A549 (cell line): ENCODE results near the gene AFF2. TPM values are rescaled to one million over a fixed set of nuclear protein-coding genes. Genes with fewer than 3 reads are reported as not detected.

ENCODE experiments used
- ATAC-seq, 2 experiments: fragments of 200-7000 bp in 1 of 2; fragments of >200 bp in 1 of 2; cut with Nextera tagmentation in 1 of 2; cut with Tn5 transposase in 1 of 2; 3 replicates each; pipeline versions ENCODE4 v1.8.0 to v1.9.1; 2018 to 2020; ENCODE audit warnings: mild to moderate bottlenecking in 1 of 2, moderate library complexity in 1 of 2
- CTCF ChIA-PET: fragments of 300-600 bp; sonication (Branson Sonifier 250); formaldehyde crosslinking; extraction: SDS; loops from one replicate; lab custom pipeline; 2021; ENCODE audit warnings: antibody characterized with exemption, inconsistent platforms; lab: Yijun Ruan, JAX
- POLR2A ChIA-PET: fragments of 350-600 bp; formaldehyde crosslinking; extraction: SDS; loops from one replicate; lab custom pipeline; 2021; ENCODE audit warnings: antibody characterized with exemption, inconsistent platforms; lab: Yijun Ruan, JAX
- DNase-seq, 2 experiments: peaks; one replicate each; pipeline versions ENCODE4 v3.0.0 to v3.0.0-alpha.2; 2011 to 2016; ENCODE audit warnings: low read depth in 1 of 2, low spot score in 1 of 2
- FAIRE-seq: peaks from 2 replicates; lab custom pipeline; 2011; peaks lifted over from hg19 to GRCh38; lab: Jason Lieb, UNC
- H3K27ac ChIP-seq, 2 experiments: fragments of >200 bp; sonication (Bioruptor Twin); formaldehyde crosslinking; 3 replicates each; pipeline ENCODE4 v1.5.1; 2016 to 2017
- H3K4me1 ChIP-seq: fragments of >200 bp; sonication (Bioruptor Twin); formaldehyde crosslinking; 3 replicates; pipeline ENCODE4 v1.6.1; 2016
- H3K4me2 ChIP-seq: fragments of >200 bp; sonication (Bioruptor Twin); formaldehyde crosslinking; 3 replicates; pipeline ENCODE4 v1.6.1; 2016
- H3K4me3 ChIP-seq: fragments of >200 bp; sonication (Bioruptor Twin); formaldehyde crosslinking; 3 replicates; pipeline ENCODE4 v1.5.1; 2016
- H3K9me3 ChIP-seq: fragments of >200 bp; sonication (Bioruptor Twin); formaldehyde crosslinking; 3 replicates; pipeline ENCODE4 v1.6.1; 2016
- BHLHE40 ChIP-seq: IDR thresholded peaks from 2 replicates; pipeline ENCODE4 v1.6.1; 2012; ENCODE audit warnings: low read depth, low read length, inconsistent platforms
- CHD2 ChIP-seq: fragments of 150-350 bp; IDR thresholded peaks from 2 replicates; pipeline ENCODE4 v1.6.1; 2014; ENCODE audit warnings: low read length; ENCODE audit not compliant: partially characterized antibody
- CHD4 ChIP-seq: fragments of 200-600 bp; sonication (generic); IDR thresholded peaks from 2 replicates; pipeline ENCODE4 v1.6.1; 2016; ENCODE audit warnings: antibody characterized with exemption, mild to moderate bottlenecking, borderline replicate concordance
- EHMT2 ChIP-seq: fragments of 200-600 bp; sonication (generic); IDR thresholded peaks from 2 replicates; pipeline ENCODE4 v1.6.1; 2016; ENCODE audit warnings: antibody characterized with exemption, low read depth, mild to moderate bottlenecking, moderate library complexity
- FOXS1 ChIP-seq: fragments of 250-450 bp; sonication (Bioruptor Pico); IDR thresholded peaks from 2 replicates; pipeline ENCODE4 v1.5.0; 2020; ENCODE audit warnings: mild to moderate bottlenecking, moderate library complexity
- GATA3 ChIP-seq: IDR thresholded peaks from 2 replicates; pipeline ENCODE4 v1.6.1; 2012; ENCODE audit warnings: borderline replicate concordance
- HEYL ChIP-seq: fragments of 250-450 bp; sonication (Bioruptor Pico); IDR thresholded peaks from 2 replicates; pipeline ENCODE4 v1.8.0; 2021; ENCODE audit warnings: mild to moderate bottlenecking, moderate library complexity
- HOXB5 ChIP-seq: fragments of 250-450 bp; sonication (Bioruptor Pico); IDR thresholded peaks from 2 replicates; pipeline ENCODE4 v1.5.0; 2020; ENCODE audit warnings: mild to moderate bottlenecking, moderate library complexity
- KDM5A ChIP-seq: fragments of 200-600 bp; sonication (generic); IDR thresholded peaks from 2 replicates; pipeline ENCODE4 v1.6.1; 2016; ENCODE audit warnings: antibody characterized with exemption, mild to moderate bottlenecking
- POLR2AphosphoS2 ChIP-seq: conservative IDR thresholded peaks from 2 replicates; pipeline ENCODE4 v1.6.1; 2012; ENCODE audit warnings: low read length, improper control_type of control experiment, inconsistent platforms
- SMC3 ChIP-seq: fragments of >200 bp; sonication (Bioruptor Twin); formaldehyde crosslinking; IDR thresholded peaks from 3 replicates; pipeline ENCODE4 v1.6.1; 2018; ENCODE audit warnings: inconsistent platforms
- ZFP36 ChIP-seq: fragments of 450-650 bp; IDR thresholded peaks from 2 replicates; pipeline ENCODE4 v1.6.1; 2014; ENCODE audit warnings: borderline replicate concordance; ENCODE audit not compliant: partially characterized antibody
- ZSCAN20 ChIP-seq: fragments of 250-450 bp; sonication (Bioruptor Pico); IDR thresholded peaks from 2 replicates; pipeline ENCODE4 v1.8.0; 2022; ENCODE audit warnings: mild to moderate bottlenecking, moderate library complexity
- WGBS: methylation state at CpG from one replicate; pipeline ENCODE4 v1.1.6; 2017; ENCODE audit errors: missing lambda C conversion rate; 5-methylcytosine and 5-hydroxymethylcytosine counted together
- polyA plus RNA-seq, 4 experiments: library from polyadenylated mRNA; depleted of rRNA in 3 of 4; stranded (reverse); fragments of >200 nt; fragmentation: RNase III in 1 of 4; extraction: RNeasy Plus Mini Kit Qiagen cat#74134 plus additional on column Dnase treatment in 1 of 4; gene quantifications; 2 replicates in 3 of 4; 3 replicates in 1 of 4; pipeline ENCODE4 v1.2.3, GENCODE V29; 2011 to 2017
- TF ChIP-seq, protein P1 (sequence below): IDR thresholded peaks from 2 replicates; pipeline ENCODE4 v1.6.1; 2012
- TF ChIP-seq, protein P2 (sequence below): IDR thresholded peaks from 2 replicates; pipeline ENCODE4 v1.6.1; 2012
- TF ChIP-seq, protein P3 (sequence below): fragments of >200 bp; sonication (Bioruptor Twin); formaldehyde crosslinking; IDR thresholded peaks from 2 replicates; pipeline ENCODE4 v1.6.1; 2016
- TF ChIP-seq, protein P4 (sequence below): fragments of 200-600 bp; sonication (generic); IDR thresholded peaks from 2 replicates; pipeline ENCODE4 v1.6.1; 2016; ENCODE audit warnings: antibody characterized with exemption, mild to moderate bottlenecking, moderate library complexity
- TF ChIP-seq, protein P5 (sequence below): fragments of 250-450 bp; sonication (Bioruptor Pico); IDR thresholded peaks from 2 replicates; pipeline ENCODE4 v1.5.0; 2020; ENCODE audit warnings: low read depth, mild to moderate bottlenecking, moderate library complexity
- TF ChIP-seq, protein P6 (sequence below): fragments of >200 bp; sonication (Bioruptor Twin); formaldehyde crosslinking; IDR thresholded peaks from 3 replicates; pipeline ENCODE4 v1.6.1; 2016

AFF2 gene
- polyA plus RNA-seq, 2 of the 4 experiments (the other 2 are of a cell fraction) = 0.04 TPM; not detected in 1

DNA sequence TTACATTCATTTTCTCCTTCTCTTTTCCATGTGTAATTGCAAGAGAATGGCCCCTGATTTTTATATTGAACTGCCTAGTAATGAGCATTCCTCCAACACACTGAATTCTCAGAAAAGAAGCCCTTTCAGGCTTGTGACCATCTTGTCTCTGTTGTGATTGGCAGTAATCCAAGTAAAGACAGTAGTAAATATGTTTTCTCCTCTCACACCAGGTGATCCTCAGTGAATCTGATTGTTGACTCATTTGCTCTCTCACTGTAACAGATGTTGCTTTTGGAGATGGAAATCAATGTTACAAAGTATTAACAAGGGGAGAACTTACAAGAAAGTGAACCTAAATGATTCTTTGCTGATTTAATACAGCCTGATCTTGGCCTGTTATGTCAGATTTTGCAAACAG, 271.0 kb downstream of the AFF2 start:
- CTCF ChIA-PET = no interaction called here

DNA sequence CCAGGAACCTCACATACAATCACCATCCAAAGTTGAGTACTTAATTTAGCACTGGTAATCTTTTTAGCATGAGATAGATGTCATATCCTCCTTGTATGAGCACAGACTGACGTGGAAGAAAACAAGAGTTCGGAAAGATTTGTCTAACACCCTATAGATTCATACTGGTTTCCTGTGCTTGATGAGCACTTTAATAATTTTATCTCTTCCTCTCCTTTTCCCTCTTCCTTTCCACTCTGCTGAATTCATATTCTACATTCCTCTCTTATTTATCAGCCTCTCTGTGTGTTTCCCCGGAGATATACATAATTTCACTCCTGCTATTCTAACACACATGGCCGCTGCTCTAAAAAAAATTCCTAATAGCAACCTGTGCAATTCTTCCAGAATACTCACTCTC, 273.9 kb downstream of the AFF2 start:
- ChIA-PET CTCF (no interaction called here), POLR2A (no interaction called here)
- Histone ChIP-seq H3K4me3 (no peak overlapping the region), H3K9me3 (no peaks in the 10 kb centered on the region), H3K4me1 (no peaks in the 10 kb centered on the region), H3K4me2 (no peak overlapping the region), H3K27ac (no peak overlapping the region)
- WGBS = 2% methylated on average over 4 of the region's 4 CpGs
- TF ChIP-seq, protein P1, sequence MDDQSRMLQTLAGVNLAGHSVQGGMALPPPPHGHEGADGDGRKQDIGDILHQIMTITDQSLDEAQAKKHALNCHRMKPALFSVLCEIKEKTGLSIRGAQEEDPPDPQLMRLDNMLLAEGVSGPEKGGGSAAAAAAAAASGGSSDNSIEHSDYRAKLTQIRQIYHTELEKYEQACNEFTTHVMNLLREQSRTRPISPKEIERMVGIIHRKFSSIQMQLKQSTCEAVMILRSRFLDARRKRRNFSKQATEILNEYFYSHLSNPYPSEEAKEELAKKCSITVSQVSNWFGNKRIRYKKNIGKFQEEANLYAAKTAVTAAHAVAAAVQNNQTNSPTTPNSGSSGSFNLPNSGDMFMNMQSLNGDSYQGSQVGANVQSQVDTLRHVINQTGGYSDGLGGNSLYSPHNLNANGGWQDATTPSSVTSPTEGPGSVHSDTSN = no peak
- TF ChIP-seq, protein P2, sequence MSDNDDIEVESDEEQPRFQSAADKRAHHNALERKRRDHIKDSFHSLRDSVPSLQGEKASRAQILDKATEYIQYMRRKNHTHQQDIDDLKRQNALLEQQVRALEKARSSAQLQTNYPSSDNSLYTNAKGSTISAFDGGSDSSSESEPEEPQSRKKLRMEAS = no peak
- TF ChIP-seq FOXS1 (CRISPR knock-in tag) = no peak
- no peak for TF ChIP-seq GATA3
- TF ChIP-seq HEYL (CRISPR knock-in tag) = no peak
- no peak for TF ChIP-seq CHD2
- TF ChIP-seq, protein P3, sequence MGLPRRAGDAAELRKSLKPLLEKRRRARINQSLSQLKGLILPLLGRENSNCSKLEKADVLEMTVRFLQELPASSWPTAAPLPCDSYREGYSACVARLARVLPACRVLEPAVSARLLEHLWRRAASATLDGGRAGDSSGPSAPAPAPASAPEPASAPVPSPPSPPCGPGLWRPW = no peak
- no peak for TF ChIP-seq KDM5A
- no peak for TF ChIP-seq ZFP36
- TF ChIP-seq BHLHE40 = no peak
- FAIRE-seq (no peak), DNase-seq (no peak), ATAC-seq (no peak)

More for the DNA sequence above, 271.0 kb downstream of the AFF2 start:
- no peaks in the 10 kb centered on the region for H3K4me1 ChIP-seq
- TF ChIP-seq POLR2AphosphoS2 (no peak), SMC3 (no peak), ZSCAN20 (CRISPR knock-in tag) (no peak), CHD4 (no peak), HOXB5 (CRISPR knock-in tag) (no peak), EHMT2 (no peak)
- TF ChIP-seq, protein P4, sequence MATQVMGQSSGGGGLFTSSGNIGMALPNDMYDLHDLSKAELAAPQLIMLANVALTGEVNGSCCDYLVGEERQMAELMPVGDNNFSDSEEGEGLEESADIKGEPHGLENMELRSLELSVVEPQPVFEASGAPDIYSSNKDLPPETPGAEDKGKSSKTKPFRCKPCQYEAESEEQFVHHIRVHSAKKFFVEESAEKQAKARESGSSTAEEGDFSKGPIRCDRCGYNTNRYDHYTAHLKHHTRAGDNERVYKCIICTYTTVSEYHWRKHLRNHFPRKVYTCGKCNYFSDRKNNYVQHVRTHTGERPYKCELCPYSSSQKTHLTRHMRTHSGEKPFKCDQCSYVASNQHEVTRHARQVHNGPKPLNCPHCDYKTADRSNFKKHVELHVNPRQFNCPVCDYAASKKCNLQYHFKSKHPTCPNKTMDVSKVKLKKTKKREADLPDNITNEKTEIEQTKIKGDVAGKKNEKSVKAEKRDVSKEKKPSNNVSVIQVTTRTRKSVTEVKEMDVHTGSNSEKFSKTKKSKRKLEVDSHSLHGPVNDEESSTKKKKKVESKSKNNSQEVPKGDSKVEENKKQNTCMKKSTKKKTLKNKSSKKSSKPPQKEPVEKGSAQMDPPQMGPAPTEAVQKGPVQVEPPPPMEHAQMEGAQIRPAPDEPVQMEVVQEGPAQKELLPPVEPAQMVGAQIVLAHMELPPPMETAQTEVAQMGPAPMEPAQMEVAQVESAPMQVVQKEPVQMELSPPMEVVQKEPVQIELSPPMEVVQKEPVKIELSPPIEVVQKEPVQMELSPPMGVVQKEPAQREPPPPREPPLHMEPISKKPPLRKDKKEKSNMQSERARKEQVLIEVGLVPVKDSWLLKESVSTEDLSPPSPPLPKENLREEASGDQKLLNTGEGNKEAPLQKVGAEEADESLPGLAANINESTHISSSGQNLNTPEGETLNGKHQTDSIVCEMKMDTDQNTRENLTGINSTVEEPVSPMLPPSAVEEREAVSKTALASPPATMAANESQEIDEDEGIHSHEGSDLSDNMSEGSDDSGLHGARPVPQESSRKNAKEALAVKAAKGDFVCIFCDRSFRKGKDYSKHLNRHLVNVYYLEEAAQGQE = no peak
- TF ChIP-seq, protein P1 = no peak
- TF ChIP-seq, protein P5, sequence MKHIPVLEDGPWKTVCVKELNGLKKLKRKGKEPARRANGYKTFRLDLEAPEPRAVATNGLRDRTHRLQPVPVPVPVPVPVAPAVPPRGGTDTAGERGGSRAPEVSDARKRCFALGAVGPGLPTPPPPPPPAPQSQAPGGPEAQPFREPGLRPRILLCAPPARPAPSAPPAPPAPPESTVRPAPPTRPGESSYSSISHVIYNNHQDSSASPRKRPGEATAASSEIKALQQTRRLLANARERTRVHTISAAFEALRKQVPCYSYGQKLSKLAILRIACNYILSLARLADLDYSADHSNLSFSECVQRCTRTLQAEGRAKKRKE = no peak
- TF ChIP-seq, protein P6, sequence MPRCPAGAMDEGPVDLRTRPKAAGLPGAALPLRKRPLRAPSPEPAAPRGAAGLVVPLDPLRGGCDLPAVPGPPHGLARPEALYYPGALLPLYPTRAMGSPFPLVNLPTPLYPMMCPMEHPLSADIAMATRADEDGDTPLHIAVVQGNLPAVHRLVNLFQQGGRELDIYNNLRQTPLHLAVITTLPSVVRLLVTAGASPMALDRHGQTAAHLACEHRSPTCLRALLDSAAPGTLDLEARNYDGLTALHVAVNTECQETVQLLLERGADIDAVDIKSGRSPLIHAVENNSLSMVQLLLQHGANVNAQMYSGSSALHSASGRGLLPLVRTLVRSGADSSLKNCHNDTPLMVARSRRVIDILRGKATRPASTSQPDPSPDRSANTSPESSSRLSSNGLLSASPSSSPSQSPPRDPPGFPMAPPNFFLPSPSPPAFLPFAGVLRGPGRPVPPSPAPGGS = no peak
- TF ChIP-seq, all 56 proteins: peak for 0
- POLR2A ChIA-PET = no interaction called here
- DNase-seq (no peak), FAIRE-seq (no peak), ATAC-seq (no peak)
- H3K4me2 ChIP-seq = no peak overlapping the region
- no peak overlapping the region for H3K4me3 ChIP-seq
- no peak overlapping the region for H3K27ac ChIP-seq
- no peaks in the 10 kb centered on the region for H3K9me3 ChIP-seq
